HG03108 (cell line): ENCODE results near the gene TMEM132E.

Experiments
- ATAC-seq: cut with Tn5 transposase; IDR thresholded peaks from one replicate; pipeline ENCODE4 v1.9.1; 2021; ENCODE audit warnings: moderate library complexity; ENCODE audit not compliant: unreplicated experiment

TMEM132E gene

GRCh38 chr17:34654276-34654880 lies 75.0 kb downstream of the TMEM132E start:
- ATAC-seq = no peak

- ATAC-seq = no peak
Measured at GRCh38 chr17:34654881-34655276, 75.5 kb downstream of the TMEM132E start.

GRCh38 chr17:34656801-34657200 lies 77.4 kb downstream of the TMEM132E start:
- no peak for ATAC-seq

GRCh38 chr17:34658811-34659560 lies 79.6 kb downstream of the TMEM132E start:
- ATAC-seq = no peak

- ATAC-seq = no peak
Measured at GRCh38 chr17:34663714-34664113, 84.3 kb downstream of the TMEM132E start.

GRCh38 chr17:34665150-34665806 lies 85.9 kb downstream of the TMEM132E start:
- ATAC-seq = no peak

- ATAC-seq = no peak
Measured at GRCh38 chr17:34665819-34666763, 86.7 kb downstream of the TMEM132E start.

- no peak for ATAC-seq
Measured at GRCh38 chr17:34667656-34668055, 88.3 kb downstream of the TMEM132E start.

- ATAC-seq = no peak
Measured at GRCh38 chr17:34668206-34668605, 88.8 kb downstream of the TMEM132E start.

GRCh38 chr17:34669511-34669910 lies 90.1 kb downstream of the TMEM132E start:
- no peak for ATAC-seq

- no peak for ATAC-seq
Measured at GRCh38 chr17:34670618-34671017, 91.2 kb downstream of the TMEM132E start.

GRCh38 chr17:34671191-34671590 lies 91.8 kb downstream of the TMEM132E start:
- no peak for ATAC-seq

GRCh38 chr17:34672176-34672785 lies 92.9 kb downstream of the TMEM132E start:
- no peak for ATAC-seq

GRCh38 chr17:34673516-34673915 lies 94.1 kb downstream of the TMEM132E start:
- ATAC-seq = no peak

GRCh38 chr17:34673995-34674890 lies 94.9 kb downstream of the TMEM132E start:
- ATAC-seq = no peak

GRCh38 chr17:34675143-34675542 lies 95.8 kb downstream of the TMEM132E start:
- no peak for ATAC-seq

- no peak for ATAC-seq
Measured at GRCh38 chr17:34675605-34676004, 96.2 kb downstream of the TMEM132E start.

- no peak for ATAC-seq
Measured at GRCh38 chr17:34680151-34680550, 100.8 kb downstream of the TMEM132E start.

- ATAC-seq = no peak
Measured at GRCh38 chr17:34682305-34682704, 102.9 kb downstream of the TMEM132E start.

- ATAC-seq = no peak
Measured at GRCh38 chr17:34683390-34683789, 104.0 kb downstream of the TMEM132E start.
